Esophagus (tissue), 2 donors: Measurements from ENCODE around the gene RBBP8NL. TPM values are rescaled to one million over a fixed set of nuclear protein-coding genes. Genes with fewer than 3 reads are reported as not detected.

Experiments
- H3K27ac ChIP-seq, 2 donors: one replicate each; pipeline ENCODE4 v1.5.1; 2013; ENCODE audit warnings: low read depth in 2 of 2, mild to moderate bottlenecking in 2 of 2, inconsistent platforms in 1 of 2, low read length in 1 of 2, moderate library complexity in 1 of 2
- H3K27me3 ChIP-seq, 2 donors: one replicate each; pipeline ENCODE4 v1.6.1; 2013; ENCODE audit warnings: low read length in 2 of 2, control low read depth in 1 of 2, mild to moderate bottlenecking in 1 of 2; ENCODE audit not compliant: insufficient read depth in 2 of 2, control insufficient read depth in 1 of 2
- H3K36me3 ChIP-seq, 2 donors: one replicate each; pipeline ENCODE4 v1.6.1; 2013; ENCODE audit warnings: low read length in 1 of 2; ENCODE audit not compliant: control insufficient read depth in 2 of 2, insufficient read depth in 2 of 2
- H3K4me1 ChIP-seq, 2 donors: one replicate each; pipeline ENCODE4 v1.6.1; 2013; ENCODE audit warnings: low read length in 1 of 2; ENCODE audit not compliant: control insufficient read depth in 2 of 2, insufficient read depth in 2 of 2
- H3K4me3 ChIP-seq, 2 donors: one replicate each; pipeline ENCODE4 v1.5.1; 2013; ENCODE audit warnings: low read length in 2 of 2, mild to moderate bottlenecking in 2 of 2, low read depth in 1 of 2, moderate library complexity in 1 of 2
- H3K9me3 ChIP-seq, 2 donors: one replicate each; pipeline ENCODE4 v1.6.1; 2013; ENCODE audit warnings: mild to moderate bottlenecking in 2 of 2, low read depth in 1 of 2, low read length in 1 of 2, moderate library complexity in 1 of 2; ENCODE audit not compliant: control insufficient read depth in 2 of 2, insufficient read depth in 1 of 2
- WGBS, 2 donors: extraction: QIAGEN DNeasy Blood & Tissue Kit; methylation state at CpG; one replicate each; pipeline ENCODE4 v1.1.7; 2013; 5-methylcytosine and 5-hydroxymethylcytosine counted together
- polyA plus RNA-seq, 2 donors: library from polyadenylated mRNA; stranded (reverse); fragments of 200-250 nt; gene quantifications; one replicate each; pipeline ENCODE4 v1.2.3, GENCODE V29; 2013
- donor health status: healthy with polysubstance abuse.
- donor health status: Bipolar disorder and iron deficiency.

Gene RBBP8NL
- polyA plus RNA-seq, 2 donors: 4.0 to 16.8 TPM

- peaks cover 8 to 30% of the 10 kb centered on the region in 2 donors for H3K4me1 ChIP-seq
- H3K4me3 ChIP-seq: no peak overlapping the region
- peaks cover 0 to 7% of the 10 kb centered on the region in 2 donors for H3K36me3 ChIP-seq
- WGBS, 2 donors: 72 to 74% methylated on average over 23 of the region's 23 CpGs
- no peak overlapping the region for H3K27ac ChIP-seq
- no peaks in the 10 kb centered on the region for H3K9me3 ChIP-seq
- no peaks in the 10 kb centered on the region for H3K27me3 ChIP-seq
Measured at GRCh38 chr20:62405108-62405980, 22.0 kb downstream of the RBBP8NL start.

- Histone ChIP-seq H3K27me3 (no peaks in the 10 kb centered on the region), H3K4me3 (no peak overlapping the region), H3K27ac (no peak overlapping the region), H3K4me1 (peaks cover 5 to 25% of the 10 kb centered on the region in 2 donors), H3K9me3 (no peaks in the 10 kb centered on the region), H3K36me3 (peaks cover 0 to 7% of the 10 kb centered on the region in 2 donors)
- 92 to 95% methylated on average over 11 to 12 of the region's 12 CpGs for WGBS, 2 donors
Measured at GRCh38 chr20:62404761-62405107, 22.6 kb downstream of the RBBP8NL start.

- H3K4me1 ChIP-seq: peaks cover 5 to 25% of the 10 kb centered on the region in 2 donors
- 91% methylated on average over 9 of the region's 9 CpGs for WGBS, 2 donors
- no peaks in the 10 kb centered on the region for H3K9me3 ChIP-seq
- H3K4me3 ChIP-seq: no peak overlapping the region
- no peaks in the 10 kb centered on the region for H3K27me3 ChIP-seq
- H3K27ac ChIP-seq: no peak overlapping the region
- peaks cover 0 to 7% of the 10 kb centered on the region in 2 donors for H3K36me3 ChIP-seq
Measured at GRCh38 chr20:62404112-62404665, 23.1 kb downstream of the RBBP8NL start.

GRCh38 chr20:62403331-62403730, 24.0 kb downstream of the RBBP8NL start:
- Histone ChIP-seq H3K27ac (no peak overlapping the region), H3K27me3 (no peaks in the 10 kb centered on the region), H3K36me3 (peaks cover 0 to 7% of the 10 kb centered on the region in 2 donors), H3K4me3 (no peak overlapping the region), H3K4me1 (peaks cover 5 to 25% of the 10 kb centered on the region in 2 donors), H3K9me3 (no peaks in the 10 kb centered on the region)
- WGBS, 2 donors: 80 to 82% methylated on average over 13 of the region's 13 CpGs

- Histone ChIP-seq H3K36me3 (peaks cover 0 to 7% of the 10 kb centered on the region in 2 donors), H3K27me3 (no peaks in the 10 kb centered on the region), H3K27ac (no peak overlapping the region), H3K9me3 (no peaks in the 10 kb centered on the region), H3K4me3 (no peak overlapping the region), H3K4me1 (peaks cover 5 to 19% of the 10 kb centered on the region in 2 donors)
- 93 to 94% methylated on average over 23 of the region's 23 CpGs for WGBS, 2 donors
Measured at GRCh38 chr20:62402456-62403150, 24.7 kb downstream of the RBBP8NL start.

- H3K4me3 ChIP-seq: no peak overlapping the region
- no peaks in the 10 kb centered on the region for H3K9me3 ChIP-seq
- WGBS, 2 donors: 82 to 83% methylated on average over 21 of the region's 21 CpGs
- H3K27me3 ChIP-seq: no peaks in the 10 kb centered on the region
- no peak overlapping the region for H3K27ac ChIP-seq
- peaks cover 2 to 13% of the 10 kb centered on the region in 2 donors for H3K4me1 ChIP-seq
- peaks cover 0 to 7% of the 10 kb centered on the region in 2 donors for H3K36me3 ChIP-seq
Measured at GRCh38 chr20:62401331-62401779, 26.0 kb downstream of the RBBP8NL start.

GRCh38 chr20:62400541-62400940, 26.8 kb downstream of the RBBP8NL start:
- Histone ChIP-seq H3K4me1 (peaks cover 0 to 6% of the 10 kb centered on the region in 2 donors), H3K9me3 (no peaks in the 10 kb centered on the region), H3K27me3 (no peaks in the 10 kb centered on the region), H3K27ac (no peak overlapping the region), H3K36me3 (peaks cover 0 to 7% of the 10 kb centered on the region in 2 donors), H3K4me3 (no peak overlapping the region)
- 88 to 90% methylated on average over 10 of the region's 10 CpGs for WGBS, 2 donors

- Histone ChIP-seq H3K9me3 (no peaks in the 10 kb centered on the region), H3K27me3 (no peaks in the 10 kb centered on the region), H3K4me1 (peaks cover 0 to 3% of the 10 kb centered on the region in 2 donors), H3K4me3 (no peak overlapping the region), H3K27ac (no peak overlapping the region), H3K36me3 (peaks cover 0 to 7% of the 10 kb centered on the region in 2 donors)
- WGBS, 2 donors: 80 to 84% methylated on average over 6 to 7 of the region's 7 CpGs
Measured at GRCh38 chr20:62400021-62400420, 27.3 kb downstream of the RBBP8NL start.

- no peak overlapping the region for H3K4me3 ChIP-seq
- no peak overlapping the region for H3K27ac ChIP-seq
- H3K36me3 ChIP-seq: peaks cover 0 to 15% of the 10 kb centered on the region in 2 donors
- WGBS, 2 donors: 93 to 97% methylated on average over 13 to 19 of the region's 19 CpGs
- H3K27me3 ChIP-seq: no peaks in the 10 kb centered on the region
- no peaks in the 10 kb centered on the region for H3K9me3 ChIP-seq
- H3K4me1 ChIP-seq: no peaks in the 10 kb centered on the region
Measured at GRCh38 chr20:62398120-62398821, 29.1 kb downstream of the RBBP8NL start.
